8988T (cell line): ENCODE data around the gene DPM2.
A peak's percentile ranks its signal among the peaks of the same experiment; 100 is the strongest.

Experiments
- DNase-seq: peaks from one replicate; pipeline ENCODE4 v3.0.0; 2011

DPM2 gene

GRCh38 chr9:127934248-127934647 is 3.4 kb downstream of the DPM2 start:
- DNase-seq = no peak

DNA sequence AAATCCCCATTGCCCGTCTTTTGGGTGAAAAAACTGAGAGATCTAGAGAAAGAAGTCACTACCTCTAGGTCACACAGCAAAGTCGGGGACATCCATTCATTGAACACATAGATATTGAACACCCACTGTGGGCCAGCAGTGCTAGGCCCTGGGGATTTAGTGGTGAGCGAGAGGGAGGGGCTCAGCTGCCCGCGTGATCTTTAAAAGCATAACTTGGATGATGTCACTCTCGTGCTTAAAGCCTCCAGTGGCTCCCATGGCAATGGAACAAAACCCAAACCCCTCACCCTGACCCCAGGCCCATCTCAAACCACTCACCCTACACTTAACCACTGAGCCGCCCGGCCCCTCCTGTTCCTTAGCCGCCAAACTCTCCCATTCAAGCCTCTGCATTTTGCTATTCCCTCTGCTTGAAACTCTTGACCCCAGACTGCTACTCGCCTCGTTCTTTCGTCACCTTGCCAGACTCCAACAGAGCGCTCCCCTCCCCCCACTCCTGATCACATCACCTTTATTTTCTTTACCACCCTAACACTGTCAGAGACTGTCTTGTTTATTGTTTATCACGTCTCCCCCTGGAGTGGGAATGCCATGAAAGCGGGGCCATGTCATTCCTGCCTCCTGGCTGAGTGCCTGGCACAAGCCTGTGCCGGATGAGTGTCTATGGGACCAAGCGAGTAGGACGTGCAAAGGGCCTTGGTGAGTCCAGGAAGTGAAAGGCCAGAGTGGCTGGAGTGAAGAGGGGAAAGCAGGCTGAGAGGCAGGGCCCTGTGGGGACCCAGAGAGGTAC is 6.4 kb downstream of the DPM2 start:
- no peak for DNase-seq

DNA sequence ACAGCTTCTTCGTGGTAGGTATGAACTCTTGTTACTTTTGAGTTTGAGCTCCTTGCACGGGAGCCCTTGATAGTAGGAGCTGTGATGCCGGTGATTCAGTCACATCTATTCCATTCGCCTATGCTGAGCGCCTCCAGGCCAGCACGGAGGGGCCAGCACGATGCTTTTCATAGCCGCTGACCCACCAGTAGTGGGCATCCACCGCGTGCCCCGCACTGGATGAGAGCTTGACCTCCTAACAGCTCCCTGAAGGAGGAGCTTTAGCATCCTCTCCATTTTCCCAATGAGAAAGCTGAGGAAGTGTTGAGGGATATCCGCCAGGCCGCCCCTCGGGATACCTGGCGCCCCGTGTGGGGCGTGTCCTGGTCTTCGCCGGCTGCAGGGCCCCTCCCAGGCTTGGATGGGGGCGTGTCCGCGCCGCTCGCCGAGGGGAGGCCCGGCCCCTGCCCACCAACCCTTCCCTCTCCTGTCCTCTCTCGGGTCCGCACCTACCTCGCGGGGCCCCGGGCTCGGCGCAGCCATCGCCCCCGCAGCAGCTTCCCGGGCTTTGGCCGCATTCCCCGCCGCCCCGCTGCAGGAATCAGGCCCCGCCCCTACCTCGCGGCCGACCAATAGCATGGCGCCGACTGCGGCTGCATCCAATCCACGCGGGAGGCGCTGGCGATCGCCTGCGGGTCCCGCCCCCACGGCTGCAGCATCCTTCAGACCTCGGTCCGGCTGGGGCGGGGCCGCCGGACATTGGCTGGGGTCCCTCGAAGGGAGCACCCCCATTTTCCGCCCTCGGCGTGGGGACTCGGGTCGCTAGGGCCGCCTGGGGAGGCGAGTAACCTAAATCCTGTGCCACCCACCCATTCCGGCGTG is 7.2 kb downstream of the DPM2 start, which contains the start of gene PIP5KL1:
Gene PIP5KL1 (minus strand): TSS at position 547 of the 861 bp plus-strand sequence. CDS start 25 bp downstream, at position 522.
- DNase-seq = peak; percentile 93

DNA sequence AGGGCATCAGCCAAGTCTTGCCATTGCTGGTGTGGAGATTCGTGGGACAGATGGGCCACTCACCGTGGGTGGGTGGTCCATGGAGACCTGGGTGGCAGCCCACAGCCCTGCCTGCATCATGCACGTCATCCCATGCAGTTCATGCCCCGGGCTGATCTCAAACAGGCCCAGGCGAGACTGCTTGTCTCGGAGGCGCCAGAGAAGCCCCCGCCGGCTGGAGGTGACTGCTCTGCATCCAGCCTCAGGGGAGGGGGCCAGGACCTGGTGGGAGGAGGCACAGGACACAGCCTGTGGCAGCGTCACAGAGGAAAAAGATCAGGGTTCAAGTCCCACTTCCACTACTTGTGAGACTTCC is 8.1 kb downstream of the DPM2 start:
- DNase-seq = no peak

DNA sequence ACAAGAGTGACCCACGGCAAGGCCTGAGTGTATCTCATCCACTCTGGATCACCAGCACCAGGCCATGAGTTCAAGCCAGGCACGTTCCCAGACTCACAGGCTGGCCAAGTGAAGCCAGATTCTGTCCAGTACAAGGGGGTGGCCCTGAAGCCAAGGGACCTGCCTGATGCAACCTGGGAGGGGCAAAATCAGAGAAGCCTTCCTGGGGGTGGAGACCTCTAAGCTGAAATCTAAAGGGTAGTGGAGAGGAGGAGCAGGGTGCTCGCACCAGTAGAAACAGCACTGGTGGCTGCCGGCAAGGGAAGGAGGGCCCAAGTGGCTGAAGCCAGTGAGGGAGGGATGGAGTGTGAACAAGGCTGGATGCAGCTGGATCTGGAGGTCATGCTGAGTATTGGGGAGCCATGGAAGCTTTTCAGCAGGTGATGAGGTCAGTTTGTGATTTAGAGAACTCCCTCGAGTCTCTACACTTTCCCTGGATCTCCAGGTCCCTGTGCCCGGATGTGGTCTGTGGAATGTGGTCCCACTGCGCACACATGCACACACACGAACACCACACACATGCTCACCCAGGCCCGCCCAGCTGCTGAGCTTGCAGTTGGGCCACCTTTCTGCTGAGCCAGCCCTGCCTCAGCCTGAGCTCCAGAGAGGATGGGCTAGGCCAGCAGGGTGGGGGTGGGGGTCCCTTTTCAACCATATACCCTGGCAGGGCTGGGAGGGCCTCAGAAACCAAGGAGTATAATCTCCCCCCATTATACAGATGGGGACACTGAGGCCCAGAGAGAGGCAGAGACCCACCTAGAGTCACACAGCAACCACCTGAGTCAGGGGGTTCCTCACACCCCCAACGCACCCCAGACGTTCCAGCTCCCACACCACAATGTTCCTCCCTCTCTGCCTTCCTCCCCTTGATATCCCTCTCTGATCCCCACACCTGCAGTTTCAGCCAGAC is 8.7 kb downstream of the DPM2 start:
- no peak for DNase-seq

GRCh38 chr9:127927988-127928675 is 9.5 kb downstream of the DPM2 start:
- DNase-seq = no peak

GRCh38 chr9:127927201-127927987 is 10.3 kb downstream of the DPM2 start:
- no peak for DNase-seq

GRCh38 chr9:127926906-127927200 is 10.8 kb downstream of the DPM2 start:
- no peak for DNase-seq

- no peak for DNase-seq
Observed at GRCh38 chr9:127925959-127926905, 11.4 kb downstream of the DPM2 start.

DNA sequence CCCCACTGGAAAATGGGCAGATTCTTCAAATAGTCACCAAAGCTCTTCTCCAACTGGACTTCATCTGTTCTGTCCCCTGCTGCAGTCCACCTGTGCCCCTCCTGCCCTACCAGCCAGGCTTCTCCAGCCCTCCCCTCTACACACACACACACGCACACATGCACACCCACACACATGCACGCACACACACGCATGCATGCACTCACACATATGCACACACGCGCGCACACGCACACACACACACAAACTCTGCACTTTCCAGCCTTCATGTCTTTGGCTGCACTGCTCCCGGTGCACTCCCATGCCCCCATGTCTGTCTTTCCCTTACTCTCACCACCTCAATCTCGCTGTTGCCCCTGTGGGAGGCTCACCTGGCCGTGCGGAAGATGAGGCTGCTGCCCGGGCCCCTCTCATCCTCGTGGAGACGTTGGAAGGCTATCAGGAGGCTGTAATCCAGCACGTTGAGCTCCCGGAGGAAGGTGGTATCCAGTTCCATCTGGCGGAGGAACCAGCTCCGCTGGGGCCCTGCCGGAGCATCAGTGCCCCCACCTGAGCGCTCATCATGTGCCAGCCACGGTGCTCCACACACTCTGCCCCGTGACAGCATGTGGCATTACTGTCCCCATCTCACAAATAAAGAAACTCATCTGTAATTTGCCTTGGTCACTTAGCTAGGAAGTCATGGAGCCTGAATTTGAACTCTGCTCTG is 12.8 kb downstream of the DPM2 start:
- DNase-seq = no peak

DNA sequence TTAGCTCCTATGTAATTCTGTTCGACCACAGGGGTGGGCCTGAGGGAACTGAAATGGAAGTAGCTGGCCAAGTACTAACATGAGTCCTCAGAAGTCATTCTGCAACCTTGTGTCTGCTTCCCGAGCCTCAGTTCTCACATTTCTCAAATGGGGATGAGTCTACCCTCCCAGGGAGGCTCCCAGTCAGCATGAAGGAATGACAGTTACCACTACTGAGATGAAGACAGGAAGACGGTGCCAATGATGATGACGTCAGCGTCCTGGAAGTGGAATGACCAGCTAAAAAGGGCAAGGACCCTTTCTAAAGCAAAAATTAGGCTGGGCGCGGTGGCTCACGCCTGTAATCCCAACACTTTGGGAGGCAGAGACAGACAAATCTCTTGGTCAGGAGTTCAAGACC is 13.9 kb downstream of the DPM2 start:
- peak; percentile 96 for DNase-seq

DNA sequence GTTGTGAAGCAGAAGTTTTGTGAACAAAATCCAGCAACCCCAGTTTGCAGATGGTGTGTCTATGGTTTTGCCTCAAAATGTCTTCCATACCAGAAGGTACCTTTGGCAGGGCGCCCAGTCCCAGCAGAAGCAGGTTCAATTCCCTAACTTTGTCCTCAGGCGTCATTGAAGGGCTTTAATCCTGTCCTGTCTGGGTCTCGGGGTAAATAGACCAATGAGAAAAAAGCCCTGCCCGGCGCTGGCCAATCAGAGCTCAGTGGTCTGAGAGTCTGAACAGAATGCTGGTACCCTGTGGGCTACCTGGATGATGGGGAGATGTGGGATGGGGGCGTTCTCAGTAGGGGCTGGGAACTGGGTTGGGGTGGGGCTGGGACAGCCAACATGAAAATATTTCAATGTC is 14.6 kb downstream of the DPM2 start:
- no peak for DNase-seq

DNA sequence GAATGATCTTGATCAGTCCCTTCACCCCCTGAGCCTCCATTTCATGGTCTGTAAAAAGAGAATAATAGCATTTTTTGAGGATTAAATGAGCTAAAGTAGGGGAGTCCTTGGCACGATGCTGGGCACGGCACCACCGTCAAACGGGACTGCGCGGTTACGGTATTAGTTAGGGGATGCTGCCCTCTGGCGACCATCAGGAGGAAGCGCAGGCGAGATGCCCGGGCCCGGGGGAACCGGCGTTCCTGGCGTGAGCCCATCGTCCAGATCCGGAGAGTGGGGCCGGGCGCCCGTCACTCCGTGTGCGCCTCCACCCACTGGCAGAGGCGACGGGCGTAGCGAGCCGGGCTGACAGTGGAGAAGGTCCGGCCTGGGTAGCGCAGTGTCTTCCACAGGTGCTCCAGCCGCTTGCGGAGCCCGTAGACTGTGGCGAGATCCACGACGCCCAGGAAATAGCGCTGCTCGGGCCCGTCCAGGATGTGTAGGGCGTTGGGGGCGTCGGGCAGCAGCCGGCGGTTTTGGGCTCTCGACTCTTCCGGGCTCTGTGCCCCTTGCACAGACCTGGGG is 16.0 kb downstream of the DPM2 start:
- DNase-seq = peak; percentile 75

DNA sequence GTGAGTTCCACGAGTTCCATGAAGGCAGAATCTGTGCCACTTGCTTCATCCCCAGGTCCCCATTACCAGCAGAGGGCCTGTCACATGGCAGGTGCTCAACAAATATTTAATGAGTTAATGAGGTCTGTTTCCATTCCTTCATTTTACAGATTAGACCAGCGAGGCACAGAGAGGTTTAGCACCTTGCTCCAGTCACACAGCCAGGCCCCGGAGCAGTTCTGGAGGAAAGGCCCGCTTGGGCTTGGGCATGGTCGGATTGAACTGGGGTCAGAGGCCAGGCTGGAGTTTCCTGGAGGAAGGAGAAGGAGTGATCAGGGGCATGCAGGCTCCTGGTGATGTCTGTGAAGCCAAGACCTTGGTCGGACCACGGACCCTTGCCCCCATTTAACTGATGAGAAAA is 16.9 kb downstream of the DPM2 start:
- no peak for DNase-seq

GRCh38 chr9:127919253-127919815 is 18.3 kb downstream of the DPM2 start:
- peak; percentile 86 for DNase-seq

DNA sequence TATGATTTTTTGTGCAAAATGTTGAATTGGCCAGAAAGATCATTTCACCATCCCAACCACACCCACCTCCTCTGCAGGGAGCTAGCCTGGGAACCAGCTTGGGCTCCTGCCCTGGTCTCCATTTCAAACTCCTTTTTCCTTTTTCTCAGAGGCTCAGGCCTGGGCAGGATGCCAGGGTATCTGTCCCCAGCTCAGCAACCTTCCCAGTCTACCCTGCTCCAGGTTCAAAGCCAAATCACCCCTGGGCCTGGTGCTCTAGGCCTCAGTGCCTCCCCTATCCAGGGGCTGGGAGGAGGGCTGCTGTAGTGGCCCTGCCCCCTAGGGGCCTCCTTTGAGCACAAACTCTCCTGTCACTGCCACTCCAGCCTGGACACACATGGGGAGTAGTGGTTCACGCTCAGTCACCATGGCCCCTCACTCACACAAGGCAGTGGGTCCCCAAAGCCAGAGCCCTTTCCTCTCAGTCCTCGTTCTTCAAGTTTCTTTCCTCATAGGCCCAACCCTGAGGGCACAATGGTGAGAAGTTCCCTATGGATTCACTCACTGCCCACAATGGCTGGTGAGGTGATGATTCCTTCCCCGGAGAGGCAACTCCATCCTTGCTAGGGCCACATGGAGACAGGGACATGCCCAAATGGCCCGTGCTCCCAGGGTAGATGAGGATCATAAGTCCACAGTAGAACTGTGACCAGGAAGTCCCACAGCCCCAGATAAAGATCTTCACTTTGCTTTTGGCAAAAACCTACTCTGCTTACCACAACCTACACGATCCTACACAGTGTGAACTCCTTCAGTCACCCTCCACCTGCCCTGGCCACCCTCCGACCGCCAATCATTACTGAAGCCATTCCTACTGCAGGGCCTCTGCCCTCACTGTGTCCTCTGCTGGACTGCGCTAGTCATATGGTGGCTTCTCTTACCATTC is 19.2 kb downstream of the DPM2 start:
- DNase-seq = no peak

DNA sequence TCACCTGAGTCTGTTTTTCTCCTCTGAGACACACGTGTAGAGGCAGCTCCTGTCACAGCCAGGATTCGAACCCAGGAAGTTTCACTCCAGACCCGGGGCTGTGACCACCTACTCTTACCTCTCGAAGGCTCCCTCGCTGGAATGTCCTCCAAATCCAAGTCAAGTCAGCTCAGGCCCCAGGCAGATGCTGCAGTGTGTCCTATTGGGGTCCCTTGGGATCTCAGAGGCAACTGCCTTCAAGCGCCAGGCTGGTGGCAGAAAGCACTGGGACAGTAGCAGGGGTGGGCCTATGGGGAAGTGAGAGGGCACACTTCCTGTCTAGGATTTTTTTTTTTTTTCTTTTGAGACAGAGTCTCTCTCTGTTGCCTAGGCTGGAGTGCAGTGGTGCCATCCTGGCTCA is 20.1 kb downstream of the DPM2 start:
- DNase-seq = no peak
